H1 (cell line): ENCODE results near the gene VPS13C.

Source experiments
- BRCA1 ChIP-seq: IDR thresholded peaks from 2 replicates; pipeline ENCODE4 v1.6.1; 2012; ENCODE audit warnings: low read depth, low read length, improper control_type of control experiment
- CBX5 ChIP-seq: fragments of 300-800, 300-1000 bp; sonication (generic); IDR thresholded peaks from 2 replicates; pipeline ENCODE4 v1.7.1; 2016; ENCODE audit warnings: antibody characterized with exemption, low read length, low read depth
- CHD1 ChIP-seq: IDR thresholded peaks from 2 replicates; pipeline ENCODE4 v1.6.1; 2012; ENCODE audit warnings: low read depth, low read length, improper control_type of control experiment
- EP300 ChIP-seq, 2 experiments: IDR thresholded peaks; 1 replicate in 1 of 2; 2 replicates in 1 of 2; pipeline ENCODE4 v1.6.1; 2011 to 2012; ENCODE audit warnings: low read depth in 2 of 2, low read length in 2 of 2, mild to moderate bottlenecking in 2 of 2, borderline replicate concordance in 1 of 2, inconsistent platforms in 1 of 2, moderate library complexity in 1 of 2
- EZH2 ChIP-seq: fragments of 200-600 bp; sonication (generic); IDR thresholded peaks from 2 replicates; pipeline ENCODE4 v1.7.1; 2012; ENCODE audit warnings: low read depth, mild to moderate bottlenecking, moderate library complexity, low read length, inconsistent platforms; ENCODE audit not compliant: severe bottlenecking
- FOSL1 ChIP-seq: IDR thresholded peaks from 2 replicates; pipeline ENCODE4 v1.6.1; 2011; ENCODE audit warnings: mild to moderate bottlenecking, low read depth, low read length, moderate library complexity; ENCODE audit not compliant: insufficient read depth
- JUND ChIP-seq: IDR thresholded peaks from 2 replicates; pipeline ENCODE4 v1.6.1; 2011; ENCODE audit warnings: mild to moderate bottlenecking, improper control_type of control experiment, low read length
- POLR2A ChIP-seq, 2 experiments: IDR thresholded peaks; 1 replicate in 1 of 2; 2 replicates in 1 of 2; pipeline ENCODE4 v1.6.1; 2011; ENCODE audit warnings: low read depth in 2 of 2, low read length in 2 of 2, mild to moderate bottlenecking in 2 of 2; ENCODE audit errors: control extremely low read depth in 1 of 2
- TEAD4 ChIP-seq: IDR thresholded peaks from 2 replicates; pipeline ENCODE4 v1.6.1; 2012; ENCODE audit warnings: low read depth, low read length, inconsistent platforms, mixed read lengths
- TF ChIP-seq, protein P1 (sequence below), 3 experiments: IDR thresholded peaks; 1 replicate in 2 of 3; 2 replicates in 1 of 3; pipeline versions ENCODE4 v1.5.1 to v1.6.1; 2011; ENCODE audit warnings: low read length in 3 of 3, mild to moderate bottlenecking in 3 of 3, inconsistent platforms in 2 of 3, low read depth in 1 of 3, moderate library complexity in 1 of 3; ENCODE audit not compliant: insufficient read depth in 1 of 3; ENCODE audit errors: control extremely low read depth in 1 of 3
- TF ChIP-seq, protein P2 (sequence below): IDR thresholded peaks from 2 replicates; pipeline ENCODE4 v1.6.1; 2012; ENCODE audit warnings: low read length, inconsistent platforms

DNA sequence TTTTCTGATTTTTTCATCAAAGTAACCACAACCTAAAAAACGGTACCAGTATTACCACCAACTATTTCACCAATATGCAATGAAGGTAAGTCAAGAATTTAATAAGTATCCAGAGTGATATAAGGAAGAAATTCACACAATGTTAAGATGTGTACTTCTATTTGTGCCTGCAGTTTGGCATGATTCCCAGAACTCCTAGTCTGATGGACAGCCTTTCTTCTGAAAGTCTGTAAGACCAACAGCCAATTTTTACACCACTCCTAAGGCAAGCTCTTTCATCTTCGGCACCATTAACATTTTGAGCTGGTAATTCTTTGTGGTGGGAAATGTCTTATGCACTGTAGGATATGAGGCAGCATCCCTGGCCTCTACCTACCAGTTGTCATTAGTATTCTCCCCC is 108.3 kb downstream of the VPS13C start:
- TF ChIP-seq FOSL1 (no peak), CHD1 (no peak), BRCA1 (no peak), EZH2 (no peak), JUND (no peak), TEAD4 (no peak), POLR2A (IDR thresholded peaks at IDR 0.05; ENCODE audit: control extremely low read depth in 1 of 2, low read depth in 2 of 2, low read length in 2 of 2) (no peak), CBX5 (no peak), EP300 (IDR thresholded peaks at IDR 0.05; ENCODE audit: borderline replicate concordance in 1 of 2, low read depth in 2 of 2, low read length in 2 of 2) (no peak)
- TF ChIP-seq, protein P1, sequence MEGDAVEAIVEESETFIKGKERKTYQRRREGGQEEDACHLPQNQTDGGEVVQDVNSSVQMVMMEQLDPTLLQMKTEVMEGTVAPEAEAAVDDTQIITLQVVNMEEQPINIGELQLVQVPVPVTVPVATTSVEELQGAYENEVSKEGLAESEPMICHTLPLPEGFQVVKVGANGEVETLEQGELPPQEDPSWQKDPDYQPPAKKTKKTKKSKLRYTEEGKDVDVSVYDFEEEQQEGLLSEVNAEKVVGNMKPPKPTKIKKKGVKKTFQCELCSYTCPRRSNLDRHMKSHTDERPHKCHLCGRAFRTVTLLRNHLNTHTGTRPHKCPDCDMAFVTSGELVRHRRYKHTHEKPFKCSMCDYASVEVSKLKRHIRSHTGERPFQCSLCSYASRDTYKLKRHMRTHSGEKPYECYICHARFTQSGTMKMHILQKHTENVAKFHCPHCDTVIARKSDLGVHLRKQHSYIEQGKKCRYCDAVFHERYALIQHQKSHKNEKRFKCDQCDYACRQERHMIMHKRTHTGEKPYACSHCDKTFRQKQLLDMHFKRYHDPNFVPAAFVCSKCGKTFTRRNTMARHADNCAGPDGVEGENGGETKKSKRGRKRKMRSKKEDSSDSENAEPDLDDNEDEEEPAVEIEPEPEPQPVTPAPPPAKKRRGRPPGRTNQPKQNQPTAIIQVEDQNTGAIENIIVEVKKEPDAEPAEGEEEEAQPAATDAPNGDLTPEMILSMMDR (IDR thresholded peaks at IDR 0.05; ENCODE audit: control extremely low read depth in 1 of 3, insufficient read depth in 1 of 3, low read depth in 1 of 3, low read length in 3 of 3), result no peak
- TF ChIP-seq, protein P2, sequence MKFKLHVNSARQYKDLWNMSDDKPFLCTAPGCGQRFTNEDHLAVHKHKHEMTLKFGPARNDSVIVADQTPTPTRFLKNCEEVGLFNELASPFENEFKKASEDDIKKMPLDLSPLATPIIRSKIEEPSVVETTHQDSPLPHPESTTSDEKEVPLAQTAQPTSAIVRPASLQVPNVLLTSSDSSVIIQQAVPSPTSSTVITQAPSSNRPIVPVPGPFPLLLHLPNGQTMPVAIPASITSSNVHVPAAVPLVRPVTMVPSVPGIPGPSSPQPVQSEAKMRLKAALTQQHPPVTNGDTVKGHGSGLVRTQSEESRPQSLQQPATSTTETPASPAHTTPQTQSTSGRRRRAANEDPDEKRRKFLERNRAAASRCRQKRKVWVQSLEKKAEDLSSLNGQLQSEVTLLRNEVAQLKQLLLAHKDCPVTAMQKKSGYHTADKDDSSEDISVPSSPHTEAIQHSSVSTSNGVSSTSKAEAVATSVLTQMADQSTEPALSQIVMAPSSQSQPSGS, result no peak
